ENCODE results near the gene PRDM16. TPM values are rescaled to one million over a fixed set of nuclear protein-coding genes. Genes with fewer than 3 reads are reported as not detected.
"Not testable (repeated sequence)": the region's sequence is repeated elsewhere in the genome, so short reads cannot be mapped to it uniquely, and the experiment has no call there.

Gene PRDM16
- total RNA-seq, 1 donor from 2014 or later: not detected

GRCh38 chr1:3234956-3235355, 166.0 kb downstream of the PRDM16 start:
- no peak for DNase-seq

- no peak for DNase-seq
Measured at GRCh38 chr1:3235496-3235895, 166.5 kb downstream of the PRDM16 start.

- no peak for DNase-seq
Measured at GRCh38 chr1:3236361-3236760, 167.4 kb downstream of the PRDM16 start.

- DNase-seq: no peak
Measured at GRCh38 chr1:3236955-3237354, 168.0 kb downstream of the PRDM16 start.

- DNase-seq: no peak
Measured at GRCh38 chr1:3237570-3237969, 168.6 kb downstream of the PRDM16 start.

GRCh38 chr1:3237994-3238702, 169.1 kb downstream of the PRDM16 start:
- no peak for DNase-seq

GRCh38 chr1:3238703-3239278, 169.8 kb downstream of the PRDM16 start:
- DNase-seq: no peak

- DNase-seq: not testable (repeated sequence)
Measured at GRCh38 chr1:3239991-3240390, 171.0 kb downstream of the PRDM16 start.

GRCh38 chr1:3240524-3241235, 171.7 kb downstream of the PRDM16 start:
- DNase-seq: no peak

- DNase-seq: no peak
Measured at GRCh38 chr1:3241236-3241550, 172.2 kb downstream of the PRDM16 start.

GRCh38 chr1:3241673-3242407, 172.8 kb downstream of the PRDM16 start:
- DNase-seq: no peak

GRCh38 chr1:3242408-3243260, 173.6 kb downstream of the PRDM16 start:
- no peak for DNase-seq

- DNase-seq: no peak
Measured at GRCh38 chr1:3243304-3243703, 174.3 kb downstream of the PRDM16 start.

GRCh38 chr1:3244025-3244926, 175.3 kb downstream of the PRDM16 start:
- no peak for DNase-seq

GRCh38 chr1:3244927-3245315, 175.9 kb downstream of the PRDM16 start:
- DNase-seq: no peak

- no peak for DNase-seq
Measured at GRCh38 chr1:3245344-3245743, 176.3 kb downstream of the PRDM16 start.

GRCh38 chr1:3245768-3246167, 176.8 kb downstream of the PRDM16 start:
- no peak for DNase-seq

- no peak for DNase-seq
Measured at GRCh38 chr1:3246251-3246650, 177.2 kb downstream of the PRDM16 start.

GRCh38 chr1:3247521-3248121, 178.6 kb downstream of the PRDM16 start:
- no peak for DNase-seq

- DNase-seq: no peak
Measured at GRCh38 chr1:3248155-3249141, 179.4 kb downstream of the PRDM16 start.
